Spleen (tissue), 13 donors: ENCODE measurements around the gene CORIN. TPM values are rescaled to one million over a fixed set of nuclear protein-coding genes. Genes with fewer than 3 reads are reported as not detected.

Source experiments
- DNase-seq: peaks from one replicate; pipeline ENCODE4 v3.0.0-alpha.2; 2020
- H3K27ac ChIP-seq, 8 donors: fragments of 200-600 bp; sonication (generic) in 7 of 8; 1 replicate in 4 of 8; 2 replicates in 4 of 8; pipeline versions ENCODE4 v1.5.0 to v1.8.0; 2016 to 2021; ENCODE audit warnings: inconsistent platforms in 4 of 8, mild to moderate bottlenecking in 4 of 8, moderate library complexity in 1 of 8
- H3K27me3 ChIP-seq, 7 donors: fragments of 200-600 bp; sonication (generic) in 6 of 7; replicated peaks in 1 of 7; 1 replicate in 4 of 7; 2 replicates in 3 of 7; pipeline versions ENCODE4 v1.5.0 to v1.8.0; 2016 to 2021; ENCODE audit warnings: inconsistent platforms in 3 of 7, mild to moderate bottlenecking in 1 of 7
- H3K36me3 ChIP-seq, 6 donors: fragments of 200-600 bp; sonication (generic) in 5 of 6; 1 replicate in 4 of 6; 2 replicates in 2 of 6; pipeline versions ENCODE4 v1.5.0 to v1.8.0; 2016 to 2021; ENCODE audit warnings: inconsistent platforms in 2 of 6
- H3K4me1 ChIP-seq, 6 donors: fragments of 200-600 bp; sonication (generic) in 5 of 6; 1 replicate in 3 of 6; 2 replicates in 3 of 6; pipeline versions ENCODE4 v1.5.0 to v1.8.0; 2016 to 2021; ENCODE audit warnings: inconsistent platforms in 3 of 6
- H3K4me3 ChIP-seq, 8 donors: fragments of 200-600 bp; sonication (generic) in 7 of 8; 1 replicate in 4 of 8; 2 replicates in 4 of 8; pipeline versions ENCODE4 v1.5.0 to v1.8.0; 2016 to 2021; ENCODE audit warnings: inconsistent platforms in 4 of 8, mild to moderate bottlenecking in 4 of 8, moderate library complexity in 2 of 8
- H3K9me3 ChIP-seq, 8 donors: fragments of 200-600 bp; sonication (generic) in 7 of 8; 1 replicate in 4 of 8; 2 replicates in 4 of 8; pipeline versions ENCODE4 v1.5.0 to v1.8.0; 2016 to 2021; ENCODE audit warnings: inconsistent platforms in 4 of 8
- POLR2A ChIP-seq, 3 donors: fragments of 450-650 bp; IDR thresholded peaks; one replicate each; pipeline ENCODE4 v1.5.1; 2017; ENCODE audit warnings: antibody characterized with exemption in 3 of 3, mild to moderate bottlenecking in 1 of 3
- POLR2AphosphoS5 ChIP-seq, 3 donors: sonication (generic); formaldehyde crosslinking; IDR thresholded peaks; one replicate each; pipeline ENCODE4 v1.5.1; 2017; ENCODE audit warnings: antibody characterized with exemption in 3 of 3
- WGBS, 5 donors: extraction: QIAGEN DNeasy Blood & Tissue Kit in 3 of 5; methylation state at CpG; one replicate each; pipeline versions ENCODE4 v1.1.5 to v1.1.7; 2013 to 2018; 5-methylcytosine and 5-hydroxymethylcytosine counted together
- intact Hi-C: fragments of 100-400 bp; cut with DNase I; formaldehyde crosslinking; loops from one replicate; pipeline ENCODE4 v1.15.0; 2023; ENCODE audit warnings: low total_unique reads
- long read RNA-seq, 2 donors: transcript quantifications; one replicate each; lab custom pipeline, GENCODE V29; 2026
- polyA plus RNA-seq, 3 donors: library from polyadenylated mRNA; stranded (reverse); fragments of 200-250 nt; gene quantifications; one replicate each; pipeline ENCODE4 v1.2.1, GENCODE V29; 2013
- total RNA-seq, 7 donors: library from RNA; depleted of rRNA in 3 of 7; stranded (reverse); fragments of >200 nt in 3 of 7; fragmentation: NEBNext Ultra II Directional in 4 of 7; extraction: Animal tissue kit (Norgen Biotek cat#: 25700) in 4 of 7; gene quantifications; one replicate each; pipeline versions ENCODE4 v1.1.0 to v1.2.1, GENCODE V29; 2016 to 2021
- TF ChIP-seq, protein P1 (sequence below), 11 experiments: fragments of 200-600 bp in 7 of 11; fragments of 450-650 bp in 4 of 11; sonication (generic) in 4 of 11; IDR thresholded peaks in 8 of 11; conservative IDR thresholded peaks in 3 of 11; 1 replicate in 7 of 11; 2 replicates in 4 of 11; pipeline versions ENCODE4 v1.4.0 to v1.8.0; 2016 to 2021; ENCODE audit warnings: antibody characterized with exemption in 11 of 11, inconsistent platforms in 4 of 11, mild to moderate bottlenecking in 1 of 11
- donor health status: healthy with polysubstance abuse.
- donor health status: DM: no; HTN: no; CAD: no; lungs with moderate emphysema.
- donor health status: DM: no; HTN: no; CAD: no.
- donor health status: Bipolar disorder and iron deficiency.
- donor health status: healthy.
- donor health status: DM: no; HTN: no; CAD: no.
- donor health status: DM: yes; HTN: yes; CAD: no.

Gene CORIN, protein sequence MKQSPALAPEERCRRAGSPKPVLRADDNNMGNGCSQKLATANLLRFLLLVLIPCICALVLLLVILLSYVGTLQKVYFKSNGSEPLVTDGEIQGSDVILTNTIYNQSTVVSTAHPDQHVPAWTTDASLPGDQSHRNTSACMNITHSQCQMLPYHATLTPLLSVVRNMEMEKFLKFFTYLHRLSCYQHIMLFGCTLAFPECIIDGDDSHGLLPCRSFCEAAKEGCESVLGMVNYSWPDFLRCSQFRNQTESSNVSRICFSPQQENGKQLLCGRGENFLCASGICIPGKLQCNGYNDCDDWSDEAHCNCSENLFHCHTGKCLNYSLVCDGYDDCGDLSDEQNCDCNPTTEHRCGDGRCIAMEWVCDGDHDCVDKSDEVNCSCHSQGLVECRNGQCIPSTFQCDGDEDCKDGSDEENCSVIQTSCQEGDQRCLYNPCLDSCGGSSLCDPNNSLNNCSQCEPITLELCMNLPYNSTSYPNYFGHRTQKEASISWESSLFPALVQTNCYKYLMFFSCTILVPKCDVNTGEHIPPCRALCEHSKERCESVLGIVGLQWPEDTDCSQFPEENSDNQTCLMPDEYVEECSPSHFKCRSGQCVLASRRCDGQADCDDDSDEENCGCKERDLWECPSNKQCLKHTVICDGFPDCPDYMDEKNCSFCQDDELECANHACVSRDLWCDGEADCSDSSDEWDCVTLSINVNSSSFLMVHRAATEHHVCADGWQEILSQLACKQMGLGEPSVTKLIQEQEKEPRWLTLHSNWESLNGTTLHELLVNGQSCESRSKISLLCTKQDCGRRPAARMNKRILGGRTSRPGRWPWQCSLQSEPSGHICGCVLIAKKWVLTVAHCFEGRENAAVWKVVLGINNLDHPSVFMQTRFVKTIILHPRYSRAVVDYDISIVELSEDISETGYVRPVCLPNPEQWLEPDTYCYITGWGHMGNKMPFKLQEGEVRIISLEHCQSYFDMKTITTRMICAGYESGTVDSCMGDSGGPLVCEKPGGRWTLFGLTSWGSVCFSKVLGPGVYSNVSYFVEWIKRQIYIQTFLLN
- total RNA-seq (10 to 100 TPM in 1 of 7 donors, 1 to 10 TPM in 3, under 1 TPM in 3; 0.23 to 12.3 (median 1.3) TPM), polyA plus RNA-seq (under 1 TPM; 0.26 to 0.48 (median 0.41) TPM)
- long read RNA-seq, donor 1 = 0 reads
- long read RNA-seq, donor 2 = 0 reads

DNA sequence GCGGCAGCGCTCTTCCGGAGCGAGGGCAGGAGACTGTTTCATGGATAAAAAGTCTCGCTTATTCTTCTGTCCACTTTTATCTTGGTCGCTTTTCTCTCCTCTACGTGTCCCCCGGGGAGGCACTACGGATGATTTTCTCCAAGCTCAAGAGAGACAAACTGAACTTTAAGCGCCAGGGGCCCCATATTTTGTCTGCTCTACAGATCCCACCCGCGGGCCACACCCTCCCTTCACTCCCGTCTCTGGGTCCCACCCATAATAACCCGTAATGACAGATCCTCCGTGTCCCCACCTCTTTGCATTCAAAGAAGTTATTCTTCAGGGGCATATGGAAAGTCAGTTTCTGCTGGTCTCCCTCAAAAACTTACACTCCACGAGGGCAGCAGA lies at the start of gene CORIN:
Gene CORIN, minus strand, starts transcription at position 160 of the 387 bp plus-strand sequence. Its CDS starts 118 bp downstream, at position 42.
- 9 to 13% (median 9%) methylated on average over 16 of the region's 16 CpGs for WGBS, 5 donors
- H3K36me3 ChIP-seq = peaks cover 0 to 12% (median 0%) of the 10 kb centered on the region in 6 donors
- TF ChIP-seq POLR2A (IDR thresholded peaks at IDR 0.05) (no peak), POLR2AphosphoS5 (IDR thresholded peaks at IDR 0.05) (no peak)
- TF ChIP-seq, protein P1, sequence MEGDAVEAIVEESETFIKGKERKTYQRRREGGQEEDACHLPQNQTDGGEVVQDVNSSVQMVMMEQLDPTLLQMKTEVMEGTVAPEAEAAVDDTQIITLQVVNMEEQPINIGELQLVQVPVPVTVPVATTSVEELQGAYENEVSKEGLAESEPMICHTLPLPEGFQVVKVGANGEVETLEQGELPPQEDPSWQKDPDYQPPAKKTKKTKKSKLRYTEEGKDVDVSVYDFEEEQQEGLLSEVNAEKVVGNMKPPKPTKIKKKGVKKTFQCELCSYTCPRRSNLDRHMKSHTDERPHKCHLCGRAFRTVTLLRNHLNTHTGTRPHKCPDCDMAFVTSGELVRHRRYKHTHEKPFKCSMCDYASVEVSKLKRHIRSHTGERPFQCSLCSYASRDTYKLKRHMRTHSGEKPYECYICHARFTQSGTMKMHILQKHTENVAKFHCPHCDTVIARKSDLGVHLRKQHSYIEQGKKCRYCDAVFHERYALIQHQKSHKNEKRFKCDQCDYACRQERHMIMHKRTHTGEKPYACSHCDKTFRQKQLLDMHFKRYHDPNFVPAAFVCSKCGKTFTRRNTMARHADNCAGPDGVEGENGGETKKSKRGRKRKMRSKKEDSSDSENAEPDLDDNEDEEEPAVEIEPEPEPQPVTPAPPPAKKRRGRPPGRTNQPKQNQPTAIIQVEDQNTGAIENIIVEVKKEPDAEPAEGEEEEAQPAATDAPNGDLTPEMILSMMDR (IDR thresholded peaks at IDR 0.05 in 8 of 11, conservative IDR thresholded peaks at IDR 0.05 in 3 of 11) = no peak
- peaks cover 16 to 46% (median 30%) of the 10 kb centered on the region in 6 donors for H3K4me1 ChIP-seq
- DNase-seq = no peak
- peak within 1 kb of the TSS; percentile 14 to 67 (median 46) for H3K4me3 ChIP-seq
- no peak within 1 kb of the TSS for H3K27ac ChIP-seq
- peaks cover 0 to 46% (median 7%) of the 10 kb centered on the region in 7 donors for H3K27me3 ChIP-seq
- H3K9me3 ChIP-seq = peaks cover 0 to 4% (median 0%) of the 10 kb centered on the region in 8 donors
- intact Hi-C loops = no loop called here

DNA sequence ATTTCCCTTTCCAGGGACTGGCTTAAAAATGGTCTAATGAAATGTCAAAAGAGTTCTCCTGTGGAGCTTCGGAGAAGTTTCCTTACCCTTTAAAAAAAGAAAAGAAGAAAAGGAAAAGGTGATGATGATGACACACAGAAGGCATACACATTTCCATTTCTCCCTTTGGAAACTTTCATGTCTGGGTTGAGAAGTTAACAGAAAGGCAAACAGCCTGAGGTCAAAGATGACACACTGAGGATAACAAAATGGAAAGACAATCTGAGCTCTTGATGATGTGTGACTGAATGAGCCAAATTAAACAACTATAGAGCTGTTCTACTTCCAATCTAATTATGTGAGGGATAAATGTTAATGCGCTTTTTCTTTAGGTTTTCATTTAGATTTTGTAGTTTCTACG lies 44.4 kb upstream of the CORIN start:
- no peak for DNase-seq
- 96 to 99% (median 97%) methylated on average over 3 of the region's 3 CpGs for WGBS, 5 donors
- Histone ChIP-seq H3K9me3 (no peaks in the 10 kb centered on the region), H3K4me3 (no peak overlapping the region), H3K36me3 (peaks cover 4 to 99% (median 54%) of the 10 kb centered on the region in 6 donors), H3K4me1 (no peaks in the 10 kb centered on the region), H3K27ac (no peak overlapping the region), H3K27me3 (no peaks in the 10 kb centered on the region)
- intact Hi-C loops = no loop called here
- no peak for TF ChIP-seq POLR2AphosphoS5 (IDR thresholded peaks at IDR 0.05)
- no peak for TF ChIP-seq POLR2A (IDR thresholded peaks at IDR 0.05)
- TF ChIP-seq, protein P1 (IDR thresholded peaks at IDR 0.05 in 8 of 11, conservative IDR thresholded peaks at IDR 0.05 in 3 of 11) = no peak

DNA sequence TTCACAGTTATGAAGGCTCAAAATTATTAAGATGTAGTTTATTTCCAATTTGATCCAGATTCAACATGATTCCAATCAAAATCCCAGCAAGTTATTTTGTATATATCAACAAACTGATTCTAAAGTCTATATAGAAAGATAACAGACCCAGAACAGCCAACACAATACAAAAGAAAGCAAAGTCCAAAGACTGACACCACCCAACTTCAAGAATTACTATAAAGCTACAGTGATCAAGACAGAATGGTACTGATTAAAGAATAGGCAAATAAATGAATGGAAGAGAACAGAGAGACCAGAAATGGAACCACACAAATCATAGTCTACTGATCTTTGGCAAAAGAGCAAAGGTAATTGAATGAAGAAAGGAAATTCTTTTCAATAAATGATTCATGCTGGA lies 41.6 kb upstream of the CORIN start:
- peaks cover 0 to 1% (median 0%) of the 10 kb centered on the region in 8 donors for H3K9me3 ChIP-seq
- H3K4me1 ChIP-seq = no peaks in the 10 kb centered on the region
- intact Hi-C loops = no loop called here
- TF ChIP-seq POLR2A (IDR thresholded peaks at IDR 0.05) = no peak
- TF ChIP-seq, protein P1 (IDR thresholded peaks at IDR 0.05 in 8 of 11, conservative IDR thresholded peaks at IDR 0.05 in 3 of 11) = no peak
- TF ChIP-seq POLR2AphosphoS5 (IDR thresholded peaks at IDR 0.05) = no peak
- no peak overlapping the region for H3K27ac ChIP-seq
- H3K27me3 ChIP-seq = no peaks in the 10 kb centered on the region
- peaks cover 3 to 99% (median 61%) of the 10 kb centered on the region in 6 donors for H3K36me3 ChIP-seq
- DNase-seq = no peak
- no peak overlapping the region for H3K4me3 ChIP-seq
